HG03354 (cell line): Measurements from ENCODE around the gene ASTN1.

Experiments
- ATAC-seq: cut with Tn5 transposase; IDR thresholded peaks from one replicate; pipeline ENCODE4 v1.9.1; 2021; ENCODE audit warnings: mild to moderate bottlenecking; ENCODE audit not compliant: unreplicated experiment, poor library complexity, severe bottlenecking

The ASTN1 gene

GRCh38 chr1:177164380-177165068, at the start of gene ASTN1:
ASTN1 (minus strand) TSS chr1:177164712; CDS start chr1:177164676, 36 bp downstream.
- ATAC-seq, result no peak

GRCh38 chr1:177211231-177211630, 46.7 kb upstream of the ASTN1 start:
- ATAC-seq, result no peak

- ATAC-seq, result no peak
Observed at GRCh38 chr1:177210071-177210470, 45.6 kb upstream of the ASTN1 start.

- no peak for ATAC-seq
Observed at GRCh38 chr1:177209357-177209756, 44.8 kb upstream of the ASTN1 start.

- ATAC-seq, result no peak
Observed at GRCh38 chr1:177208920-177209319, 44.4 kb upstream of the ASTN1 start.

- ATAC-seq, result no peak
Observed at GRCh38 chr1:177206831-177207355, 42.4 kb upstream of the ASTN1 start.

- ATAC-seq, result no peak
Observed at GRCh38 chr1:177200290-177200689, 35.8 kb upstream of the ASTN1 start.

GRCh38 chr1:177198243-177198642, 33.7 kb upstream of the ASTN1 start:
- no peak for ATAC-seq

- no peak for ATAC-seq
Observed at GRCh38 chr1:177190308-177190970, 25.9 kb upstream of the ASTN1 start.

GRCh38 chr1:177186639-177187038, 22.1 kb upstream of the ASTN1 start:
- ATAC-seq, result no peak

GRCh38 chr1:177185209-177185608, 20.7 kb upstream of the ASTN1 start:
- no peak for ATAC-seq

- ATAC-seq, result no peak
Observed at GRCh38 chr1:177183836-177184235, 19.3 kb upstream of the ASTN1 start.

GRCh38 chr1:177181631-177182291, 17.2 kb upstream of the ASTN1 start:
- ATAC-seq, result peak; percentile 97

GRCh38 chr1:177181280-177181630, 16.7 kb upstream of the ASTN1 start:
- ATAC-seq, result peak; percentile 16

- ATAC-seq, result no peak
Observed at GRCh38 chr1:177174921-177175634, 10.6 kb upstream of the ASTN1 start.

GRCh38 chr1:177173976-177174375, 9.5 kb upstream of the ASTN1 start:
- ATAC-seq, result no peak

GRCh38 chr1:177172866-177173265, 8.4 kb upstream of the ASTN1 start:
- ATAC-seq, result no peak

- ATAC-seq, result no peak
Observed at GRCh38 chr1:177172272-177172671, 7.8 kb upstream of the ASTN1 start.

GRCh38 chr1:177171536-177172123, 7.1 kb upstream of the ASTN1 start:
- no peak for ATAC-seq
